IPS DF 6.9 (cell line): Measurements from ENCODE around the gene PTPRD.

Experiments used
- DNase-seq: peaks from one replicate; pipeline ENCODE4 v3.0.0-alpha.2; 2013; ENCODE audit warnings: low read depth, low spot score
- H3K27ac ChIP-seq: one replicate; pipeline ENCODE4 v1.5.1; 2013; ENCODE audit warnings: low read length, control low read depth
- H3K27me3 ChIP-seq: 2 replicates; pipeline ENCODE4 v1.6.1; 2013; ENCODE audit warnings: mild to moderate bottlenecking, low read length; ENCODE audit not compliant: control insufficient read depth, insufficient read depth
- H3K36me3 ChIP-seq: 2 replicates; pipeline ENCODE4 v1.6.1; 2013; ENCODE audit warnings: low read length; ENCODE audit not compliant: control insufficient read depth, insufficient read depth
- H3K4me1 ChIP-seq: 2 replicates; pipeline ENCODE4 v1.6.1; 2013; ENCODE audit warnings: low read length; ENCODE audit not compliant: control insufficient read depth, insufficient read depth
- H3K4me3 ChIP-seq: 2 replicates; pipeline ENCODE4 v1.5.1; 2013; ENCODE audit warnings: mild to moderate bottlenecking, low read length
- H3K9me3 ChIP-seq: 2 replicates; pipeline ENCODE4 v1.6.1; 2013; ENCODE audit warnings: low read length, inconsistent platforms; ENCODE audit not compliant: control insufficient read depth, insufficient read depth
- WGBS: extraction: QIAGEN DNeasy Blood & Tissue Kit; methylation state at CpG from one replicate; pipeline ENCODE4 v1.1.7; 2013; ENCODE audit warnings: mixed read lengths, missing lambda C conversion rate; ENCODE audit not compliant: insufficient read length, insufficient coverage; 5-methylcytosine and 5-hydroxymethylcytosine counted together

The PTPRD gene

DNA sequence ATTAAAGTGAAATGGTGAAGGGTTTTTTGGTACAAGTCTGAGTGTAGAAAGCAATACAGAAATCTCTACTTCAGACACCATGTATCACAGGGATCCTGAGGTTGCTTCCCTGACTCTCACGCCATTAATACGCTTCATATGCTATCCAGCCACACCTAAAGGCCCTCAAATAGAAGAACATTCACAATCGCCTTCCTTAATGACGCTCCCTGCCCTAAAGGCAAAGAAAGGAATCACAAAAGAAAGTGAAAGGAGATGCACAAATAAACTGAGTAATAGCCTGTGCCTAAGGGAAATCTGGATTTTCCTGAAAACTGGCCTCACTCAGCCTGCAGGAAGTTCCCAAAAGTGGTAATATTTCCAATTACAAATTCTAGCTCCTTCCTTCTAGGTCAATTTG is 1810.6 kb downstream of the PTPRD start:
- peaks cover 2% of the 10 kb centered on the region; the same call in 1 of the 2 replicates for H3K4me1 ChIP-seq
- DNase-seq, result no peak
- H3K36me3 ChIP-seq, result no peaks in the 10 kb centered on the region
- no peaks in the 10 kb centered on the region for H3K9me3 ChIP-seq
- H3K27ac ChIP-seq, result no peak overlapping the region
- WGBS, result no CpG with 5 or more reads among the region's 4 CpGs
- H3K27me3 ChIP-seq, result no peaks in the 10 kb centered on the region
- H3K4me3 ChIP-seq, result no peak overlapping the region

- Histone ChIP-seq H3K36me3 (no peaks in the 10 kb centered on the region), H3K4me3 (no peak overlapping the region), H3K27ac (no peak overlapping the region), H3K4me1 (peaks cover 2% of the 10 kb centered on the region; the same call in 1 of the 2 replicates), H3K9me3 (no peaks in the 10 kb centered on the region), H3K27me3 (no peaks in the 10 kb centered on the region)
- no CpG with 5 or more reads among the region's 3 CpGs for WGBS
- no peak for DNase-seq
Measured at GRCh38 chr9:8800196-8800595, 1812.6 kb downstream of the PTPRD start.

GRCh38 chr9:8799615-8800014 is 1813.2 kb downstream of the PTPRD start:
- no peaks in the 10 kb centered on the region for H3K36me3 ChIP-seq
- H3K4me1 ChIP-seq, result peaks cover 2% of the 10 kb centered on the region; the same call in 1 of the 2 replicates
- DNase-seq, result no peak
- no peak overlapping the region for H3K4me3 ChIP-seq
- H3K9me3 ChIP-seq, result no peaks in the 10 kb centered on the region
- H3K27me3 ChIP-seq, result no peaks in the 10 kb centered on the region
- no peak overlapping the region for H3K27ac ChIP-seq

DNA sequence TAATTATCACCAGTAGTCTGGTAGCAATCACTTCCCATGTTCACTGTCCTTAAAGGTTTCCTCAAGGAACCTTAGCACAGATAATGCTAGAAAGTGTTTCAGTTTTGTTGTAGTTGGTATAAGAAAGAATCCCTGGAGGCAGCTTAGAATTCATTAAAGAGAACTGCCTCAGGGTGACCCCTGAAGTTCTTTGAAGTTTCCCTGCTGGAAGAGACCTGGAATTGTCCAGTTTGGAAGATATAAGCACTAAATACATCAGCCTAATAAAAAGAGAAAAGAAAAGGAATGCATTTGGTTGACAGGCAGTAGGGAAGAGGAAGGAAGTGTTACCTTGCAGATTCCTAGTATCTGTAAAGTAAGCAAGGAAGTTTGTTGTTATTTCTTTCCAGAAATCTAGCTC is 1813.6 kb downstream of the PTPRD start:
- Histone ChIP-seq H3K27ac (no peak overlapping the region), H3K36me3 (no peaks in the 10 kb centered on the region), H3K27me3 (no peaks in the 10 kb centered on the region), H3K9me3 (no peaks in the 10 kb centered on the region), H3K4me1 (peaks cover 2% of the 10 kb centered on the region; the same call in 1 of the 2 replicates), H3K4me3 (no peak overlapping the region)
- DNase-seq, result no peak

DNA sequence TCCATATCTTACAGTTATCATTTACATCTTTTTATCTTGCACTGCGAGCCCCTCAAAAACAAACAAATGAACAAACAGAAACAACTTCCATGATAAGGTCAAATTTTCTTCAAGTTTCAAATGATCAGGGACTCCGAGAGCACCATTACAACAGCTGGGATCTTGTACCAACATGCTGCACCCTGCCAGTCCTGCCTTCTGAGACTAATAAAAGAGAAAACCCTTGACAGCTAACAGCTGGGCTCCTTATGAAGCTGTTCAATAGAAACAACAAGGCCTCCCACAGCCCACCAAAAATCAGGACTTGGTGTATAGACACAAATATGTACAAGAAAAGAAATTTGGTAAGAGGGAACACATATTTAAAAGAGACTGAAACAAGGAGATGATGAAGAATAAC is 1828.0 kb downstream of the PTPRD start:
- no peaks in the 10 kb centered on the region for H3K36me3 ChIP-seq
- no peak overlapping the region for H3K27ac ChIP-seq
- no peaks in the 10 kb centered on the region for H3K9me3 ChIP-seq
- no CpG with 5 or more reads among the region's 2 CpGs for WGBS
- no peak for DNase-seq
- no peaks in the 10 kb centered on the region for H3K4me1 ChIP-seq
- H3K27me3 ChIP-seq, result no peaks in the 10 kb centered on the region
- no peak overlapping the region for H3K4me3 ChIP-seq

DNA sequence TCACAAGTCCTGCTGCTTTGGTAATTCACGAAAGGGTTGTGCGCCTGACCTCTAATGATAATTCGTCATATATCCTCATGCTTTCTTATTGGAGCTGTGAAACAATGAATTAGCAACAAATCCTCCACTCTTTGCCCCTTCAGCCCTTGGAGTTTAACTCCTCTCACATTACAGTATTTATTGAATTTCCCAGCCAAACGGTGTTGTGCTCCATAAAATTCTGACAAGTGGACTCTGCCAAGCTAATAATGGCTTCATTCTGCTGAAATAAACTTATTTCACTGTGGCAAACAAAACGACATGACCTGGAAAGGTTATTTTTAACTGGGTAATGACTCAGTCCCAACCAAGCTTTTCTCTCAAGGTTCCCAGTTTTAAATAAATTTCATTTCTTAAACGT is 1828.9 kb downstream of the PTPRD start:
- no peaks in the 10 kb centered on the region for H3K36me3 ChIP-seq
- no peak overlapping the region for H3K27ac ChIP-seq
- DNase-seq, result no peak
- H3K27me3 ChIP-seq, result no peaks in the 10 kb centered on the region
- H3K4me3 ChIP-seq, result no peak overlapping the region
- no peaks in the 10 kb centered on the region for H3K4me1 ChIP-seq
- H3K9me3 ChIP-seq, result no peaks in the 10 kb centered on the region
- no CpG with 5 or more reads among the region's 6 CpGs for WGBS

DNA sequence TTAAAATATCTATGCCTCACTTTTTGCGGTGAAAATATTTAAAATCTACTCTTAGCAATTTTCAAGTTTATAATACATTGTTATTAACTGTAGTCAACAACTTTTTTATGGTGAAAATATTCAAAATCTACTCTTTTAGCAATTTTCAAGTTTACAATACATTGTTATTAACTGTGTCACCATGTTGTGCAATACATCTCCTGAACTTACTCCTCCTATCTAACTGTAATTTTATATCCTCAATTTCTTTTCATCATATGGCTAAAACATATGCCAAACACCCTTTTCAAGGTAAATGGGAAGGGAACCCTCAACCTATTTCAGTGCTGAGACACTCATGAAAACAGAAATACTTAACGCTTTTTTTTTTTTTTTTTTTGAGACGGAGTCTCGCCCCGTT is 1830.6 kb downstream of the PTPRD start:
- Histone ChIP-seq H3K4me3 (no peak overlapping the region), H3K27me3 (no peaks in the 10 kb centered on the region), H3K4me1 (peaks cover 4% of the 10 kb centered on the region; the same call in 1 of the 2 replicates), H3K27ac (no peak overlapping the region), H3K36me3 (no peaks in the 10 kb centered on the region), H3K9me3 (no peaks in the 10 kb centered on the region)
- DNase-seq, result no peak
- WGBS, result no CpG with 5 or more reads among the region's 5 CpGs

DNA sequence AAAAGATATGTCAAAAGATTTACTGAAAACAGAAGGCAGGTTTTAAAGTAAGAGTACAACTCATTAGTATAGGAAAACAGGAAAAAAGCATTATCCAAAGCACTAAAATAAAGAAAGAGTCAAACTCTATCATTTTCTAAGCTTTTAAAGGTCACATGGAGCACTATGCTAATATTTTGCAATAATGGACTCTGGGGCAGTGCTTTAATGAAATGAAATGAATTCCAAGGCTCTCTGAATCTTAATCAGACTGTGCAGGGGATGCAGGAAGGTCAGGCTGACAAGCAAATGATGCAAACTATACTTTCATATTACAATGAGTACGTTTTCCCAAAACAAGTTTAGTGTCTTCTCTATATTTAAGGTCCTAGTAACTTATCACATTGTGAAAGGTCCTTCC is 1831.3 kb downstream of the PTPRD start:
- no peak overlapping the region for H3K4me3 ChIP-seq

DNA sequence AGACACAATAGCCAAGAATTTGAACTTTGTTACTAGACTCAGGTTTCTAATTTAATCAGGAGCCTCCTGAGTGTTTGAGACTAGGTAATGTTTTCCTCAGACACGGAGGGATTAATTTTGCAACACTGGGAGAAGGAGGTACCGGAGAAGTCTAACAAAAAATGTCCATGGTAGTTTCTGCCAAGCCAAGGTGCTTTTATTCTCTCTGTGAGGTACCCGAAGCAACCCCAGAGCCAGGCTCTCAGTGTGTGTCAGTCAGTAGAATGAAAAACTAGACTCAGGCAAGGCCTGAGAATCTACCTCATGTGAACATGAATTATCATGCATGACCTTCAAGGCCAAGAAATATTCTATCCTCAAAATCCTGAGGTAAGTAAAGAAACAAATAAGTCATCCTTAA is 1832.4 kb downstream of the PTPRD start:
- WGBS, result no CpG with 5 or more reads among the region's 3 CpGs
- H3K4me3 ChIP-seq, result no peak overlapping the region
- H3K36me3 ChIP-seq, result no peaks in the 10 kb centered on the region
- no peak for DNase-seq
- no peaks in the 10 kb centered on the region for H3K9me3 ChIP-seq
- H3K4me1 ChIP-seq, result peaks cover 4% of the 10 kb centered on the region; the same call in 1 of the 2 replicates
- H3K27me3 ChIP-seq, result no peaks in the 10 kb centered on the region
- H3K27ac ChIP-seq, result no peak overlapping the region

More for the DNA sequence above, 1831.3 kb downstream of the PTPRD start:
- no CpG with 5 or more reads among the region's 1 CpG for whole genome bisulfite sequencing
- Histone ChIP-seq H3K27ac (no peak overlapping the region), H3K4me1 (peaks cover 4% of the 10 kb centered on the region; the same call in 1 of the 2 replicates), H3K9me3 (no peaks in the 10 kb centered on the region), H3K36me3 (no peaks in the 10 kb centered on the region), H3K27me3 (no peaks in the 10 kb centered on the region)
- DNase-seq, result no peak

DNA sequence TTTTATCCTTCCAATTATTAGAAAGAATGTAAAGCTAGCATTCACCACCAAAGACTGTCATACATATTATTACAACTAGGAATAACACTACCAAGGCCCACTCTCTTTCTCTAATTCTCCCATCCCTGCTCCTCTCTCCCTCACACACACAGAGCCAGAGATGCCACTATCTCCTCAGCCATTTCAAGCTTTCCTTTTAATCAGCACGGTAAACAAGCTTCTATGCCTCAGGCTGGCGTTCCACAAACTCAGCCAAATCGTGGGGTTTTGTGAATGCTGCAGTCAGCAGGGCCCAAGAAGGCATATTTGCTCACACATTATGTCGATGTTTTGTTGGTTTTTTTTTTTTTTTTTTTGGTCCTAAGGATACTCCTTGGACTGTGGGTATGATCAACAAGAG is 1833.3 kb downstream of the PTPRD start:
- WGBS, result no CpG with 5 or more reads among the region's 4 CpGs
- H3K36me3 ChIP-seq, result no peaks in the 10 kb centered on the region
- peaks cover 4% of the 10 kb centered on the region; the same call in 1 of the 2 replicates for H3K4me1 ChIP-seq
- no peaks in the 10 kb centered on the region for H3K27me3 ChIP-seq
- DNase-seq, result no peak
- H3K9me3 ChIP-seq, result no peaks in the 10 kb centered on the region
- no peak overlapping the region for H3K27ac ChIP-seq
- H3K4me3 ChIP-seq, result no peak overlapping the region

DNA sequence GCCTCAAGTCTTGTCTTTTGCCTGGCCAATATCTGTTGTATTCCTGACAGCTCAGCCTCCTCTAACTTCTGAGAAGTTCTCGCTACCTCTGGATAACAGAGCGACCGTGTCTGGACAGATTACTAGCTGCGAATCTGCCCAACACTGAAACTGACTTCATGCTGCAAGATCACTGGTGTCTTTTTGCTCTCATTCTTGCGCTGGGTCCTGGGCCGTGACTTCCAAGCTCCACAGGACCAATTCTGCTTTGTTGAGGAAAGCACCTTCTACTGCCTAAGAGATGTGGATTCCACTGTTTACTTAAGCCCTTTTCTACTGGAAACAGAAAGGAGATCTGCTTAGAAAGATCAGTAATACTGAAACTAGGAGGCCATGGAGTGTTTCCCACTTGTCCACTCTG is 1834.4 kb downstream of the PTPRD start:
- H3K36me3 ChIP-seq, result no peaks in the 10 kb centered on the region
- H3K9me3 ChIP-seq, result no peaks in the 10 kb centered on the region
- WGBS, result no CpG with 5 or more reads among the region's 6 CpGs
- no peak overlapping the region for H3K27ac ChIP-seq
- no peak overlapping the region for H3K4me3 ChIP-seq
- no peaks in the 10 kb centered on the region for H3K27me3 ChIP-seq
- H3K4me1 ChIP-seq, result peaks cover 4% of the 10 kb centered on the region; the same call in 1 of the 2 replicates
- no peak for DNase-seq
